HG03565 (cell line): ENCODE results near the gene SLC28A1.
"Not testable (repeated sequence)": the region's sequence is repeated elsewhere in the genome, so short reads cannot be mapped to it uniquely, and the experiment has no call there.

Source experiments
- ATAC-seq: cut with Tn5 transposase; IDR thresholded peaks from one replicate; pipeline ENCODE4 v1.9.1; 2021; ENCODE audit warnings: mild to moderate bottlenecking, moderate library complexity; ENCODE audit not compliant: unreplicated experiment

SLC28A1 gene

GRCh38 chr15:84862214-84862975, 22.1 kb upstream of the SLC28A1 start:
- no peak for ATAC-seq

- no peak for ATAC-seq
Observed at GRCh38 chr15:84863565-84864443, 20.7 kb upstream of the SLC28A1 start.

- no peak for ATAC-seq
Observed at GRCh38 chr15:84864444-84864795, 20.0 kb upstream of the SLC28A1 start.

GRCh38 chr15:84865074-84865569, 19.3 kb upstream of the SLC28A1 start:
- no peak for ATAC-seq

GRCh38 chr15:84868037-84868880, 16.2 kb upstream of the SLC28A1 start:
- ATAC-seq: no peak

- no peak for ATAC-seq
Observed at GRCh38 chr15:84869510-84869909, 15.0 kb upstream of the SLC28A1 start.

- no peak for ATAC-seq
Observed at GRCh38 chr15:84871428-84871985, 13.0 kb upstream of the SLC28A1 start.

GRCh38 chr15:84872009-84872910, 12.2 kb upstream of the SLC28A1 start:
- ATAC-seq: no peak

GRCh38 chr15:84873997-84874396, 10.5 kb upstream of the SLC28A1 start:
- ATAC-seq: no peak

GRCh38 chr15:84874981-84875699, 9.3 kb upstream of the SLC28A1 start:
- ATAC-seq: no peak

- ATAC-seq: no peak
Observed at GRCh38 chr15:84876269-84876668, 8.2 kb upstream of the SLC28A1 start.

GRCh38 chr15:84877701-84878100, 6.8 kb upstream of the SLC28A1 start:
- ATAC-seq: not testable (repeated sequence)

GRCh38 chr15:84878504-84878903, 6.0 kb upstream of the SLC28A1 start:
- no peak for ATAC-seq

GRCh38 chr15:84879088-84879780, 5.2 kb upstream of the SLC28A1 start:
- ATAC-seq: no peak

- no peak for ATAC-seq
Observed at GRCh38 chr15:84880007-84880406, 4.5 kb upstream of the SLC28A1 start.

- no peak for ATAC-seq
Observed at GRCh38 chr15:84880822-84881519, 3.5 kb upstream of the SLC28A1 start.

GRCh38 chr15:84881520-84881830, 3.0 kb upstream of the SLC28A1 start:
- no peak for ATAC-seq

- no peak for ATAC-seq
Observed at GRCh38 chr15:84883466-84883865, 996 bp upstream of the SLC28A1 start.
